ENCODE data around the gene HNRNPF. TPM values are rescaled to one million over a fixed set of nuclear protein-coding genes. Genes with fewer than 3 reads are reported as not detected.
A peak's percentile ranks its signal among the peaks of the same experiment; 100 is the strongest.

The HNRNPF gene
- total RNA-seq, 2 experiments from 2014 or later, result 530 to 544 TPM

DNA sequence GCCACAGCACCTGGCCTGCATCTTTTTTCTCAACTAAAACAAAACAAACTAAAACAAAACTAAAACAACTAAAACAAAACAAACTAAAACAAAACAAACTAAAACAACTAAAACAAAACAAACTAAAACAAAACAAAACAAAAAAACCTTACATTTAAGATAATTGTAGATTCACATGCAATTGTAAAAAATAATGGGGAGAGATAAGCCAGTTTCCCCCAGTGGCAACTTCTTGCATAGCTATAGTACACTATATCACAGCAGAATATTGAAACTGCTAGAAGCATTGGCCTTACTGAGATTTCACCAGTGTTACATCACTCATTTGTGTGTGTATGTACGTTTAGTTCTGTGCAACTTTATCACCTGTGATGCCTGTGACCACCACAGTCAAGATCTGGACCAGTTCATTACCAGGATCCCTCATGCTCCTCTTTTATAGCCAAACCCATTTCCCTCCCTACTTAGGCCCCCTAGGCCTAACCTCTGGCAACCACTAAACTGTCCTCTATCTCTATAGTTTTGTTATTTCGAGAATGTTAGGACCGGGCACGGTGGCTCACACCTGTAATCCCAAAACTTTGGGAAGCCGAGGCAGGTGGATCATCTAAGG, 28.3 kb downstream of the HNRNPF start:
- no peaks in the 10 kb centered on the region for H3K4me1 Mint-ChIP-seq
- no peak overlapping the region for H3K27ac Mint-ChIP-seq
- H3K9me3 Mint-ChIP-seq, result no peaks in the 10 kb centered on the region
- H3K27me3 Mint-ChIP-seq, result no peaks in the 10 kb centered on the region
- DNase-seq, result no peak
- no peak overlapping the region for H3K4me3 Mint-ChIP-seq
- peaks cover 4% of the 10 kb centered on the region for H3K36me3 Mint-ChIP-seq

DNA sequence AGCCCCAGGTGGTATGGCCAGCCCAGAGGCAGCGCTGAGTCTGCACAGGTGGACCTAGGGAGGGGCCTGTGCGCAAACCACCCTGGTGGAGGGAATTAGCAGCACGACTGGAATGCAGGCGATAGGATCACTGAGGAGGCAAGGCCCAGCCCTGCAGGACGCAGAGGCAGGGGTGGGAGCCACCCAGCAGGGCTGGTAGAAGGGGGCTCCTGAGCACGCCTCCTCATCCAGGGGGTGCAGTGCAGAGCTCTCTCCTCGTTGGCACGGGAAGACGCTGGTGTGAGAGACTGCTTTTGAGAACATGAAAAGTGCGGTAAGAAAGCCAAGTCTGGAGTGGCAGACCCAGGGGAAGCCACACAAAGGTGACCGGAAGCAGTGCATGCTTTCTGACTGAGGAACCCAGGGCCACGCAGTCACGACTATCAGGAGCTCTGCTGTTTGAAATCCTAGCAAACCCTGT, 31.5 kb downstream of the HNRNPF start:
- H3K4me1 Mint-ChIP-seq, result peaks cover 7% of the 10 kb centered on the region
- no peak overlapping the region for H3K4me3 Mint-ChIP-seq

DNA sequence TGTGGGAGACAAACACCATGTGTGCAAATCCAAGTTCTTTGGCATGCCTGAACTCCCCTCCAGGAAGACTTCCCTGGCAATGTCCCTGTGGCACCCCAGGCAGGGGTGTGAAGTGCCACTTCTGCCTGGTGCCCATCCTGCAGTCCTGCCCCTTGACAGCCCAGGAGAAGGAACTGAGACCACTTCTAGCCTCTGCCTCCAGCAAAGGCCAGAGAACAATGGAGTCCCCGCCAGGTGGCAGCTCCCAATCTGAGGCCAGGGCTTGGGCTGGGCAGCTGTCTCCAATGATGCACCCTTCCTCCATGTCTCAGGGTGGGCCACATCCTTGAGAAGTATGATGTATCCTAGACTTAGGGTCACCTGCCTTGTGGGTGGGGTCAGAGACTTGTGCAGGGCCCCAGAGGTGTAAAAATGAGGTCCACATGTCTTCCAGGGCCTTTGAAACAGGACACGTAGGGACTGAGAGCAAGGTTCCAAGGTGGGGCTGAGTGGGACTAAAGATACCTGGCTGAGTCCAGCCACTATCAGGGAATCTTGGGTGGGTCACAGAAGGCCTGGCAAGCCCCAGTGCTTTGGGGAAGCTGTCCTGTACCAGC, 32.1 kb downstream of the HNRNPF start:
- no peak for DNase-seq
- Mint-ChIP-seq H3K4me3 (no peak overlapping the region), H3K36me3 (no peaks in the 10 kb centered on the region), H3K9me3 (no peaks in the 10 kb centered on the region), H3K27ac (no peak overlapping the region), H3K4me1 (peaks cover 7% of the 10 kb centered on the region), H3K27me3 (no peaks in the 10 kb centered on the region)

More for the DNA sequence above, 31.5 kb downstream of the HNRNPF start:
- Mint-ChIP-seq H3K9me3 (no peaks in the 10 kb centered on the region), H3K27me3 (no peaks in the 10 kb centered on the region), H3K27ac (no peak overlapping the region), H3K36me3 (no peaks in the 10 kb centered on the region)
- DNase-seq, result no peak

DNA sequence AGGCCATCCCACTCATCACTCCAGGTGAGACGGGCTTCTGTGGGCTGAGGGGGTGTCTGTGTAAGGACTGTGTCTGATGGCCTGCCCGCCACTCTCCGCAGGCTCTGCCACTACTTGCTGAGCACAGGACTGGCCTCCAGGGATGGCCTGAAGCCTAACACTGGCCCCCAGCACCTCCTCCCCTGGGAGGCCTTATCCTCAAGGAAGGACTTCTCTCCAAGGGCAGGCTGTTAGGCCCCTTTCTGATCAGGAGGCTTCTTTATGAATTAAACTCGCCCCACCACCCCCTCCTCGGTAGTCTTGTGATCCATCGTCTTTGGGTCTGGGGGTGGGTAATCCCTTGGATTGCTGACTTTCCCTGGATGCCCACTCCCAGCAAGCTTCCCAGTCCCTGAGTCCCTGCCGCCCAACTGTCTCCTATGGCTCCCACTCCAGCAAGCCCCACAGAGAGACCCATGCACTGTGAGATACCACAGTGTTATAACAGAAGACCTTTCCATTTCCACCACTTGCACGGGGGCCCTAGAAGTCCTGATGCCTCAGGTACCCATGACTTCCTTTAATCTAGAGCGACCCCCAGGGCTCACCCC, 32.8 kb downstream of the HNRNPF start:
- H3K4me1 Mint-ChIP-seq, result peaks cover 7% of the 10 kb centered on the region
- no peaks in the 10 kb centered on the region for H3K9me3 Mint-ChIP-seq
- no peaks in the 10 kb centered on the region for H3K27me3 Mint-ChIP-seq
- no peaks in the 10 kb centered on the region for H3K36me3 Mint-ChIP-seq
- H3K4me3 Mint-ChIP-seq, result no peak overlapping the region
- no peak for DNase-seq
- H3K27ac Mint-ChIP-seq, result no peak overlapping the region

DNA sequence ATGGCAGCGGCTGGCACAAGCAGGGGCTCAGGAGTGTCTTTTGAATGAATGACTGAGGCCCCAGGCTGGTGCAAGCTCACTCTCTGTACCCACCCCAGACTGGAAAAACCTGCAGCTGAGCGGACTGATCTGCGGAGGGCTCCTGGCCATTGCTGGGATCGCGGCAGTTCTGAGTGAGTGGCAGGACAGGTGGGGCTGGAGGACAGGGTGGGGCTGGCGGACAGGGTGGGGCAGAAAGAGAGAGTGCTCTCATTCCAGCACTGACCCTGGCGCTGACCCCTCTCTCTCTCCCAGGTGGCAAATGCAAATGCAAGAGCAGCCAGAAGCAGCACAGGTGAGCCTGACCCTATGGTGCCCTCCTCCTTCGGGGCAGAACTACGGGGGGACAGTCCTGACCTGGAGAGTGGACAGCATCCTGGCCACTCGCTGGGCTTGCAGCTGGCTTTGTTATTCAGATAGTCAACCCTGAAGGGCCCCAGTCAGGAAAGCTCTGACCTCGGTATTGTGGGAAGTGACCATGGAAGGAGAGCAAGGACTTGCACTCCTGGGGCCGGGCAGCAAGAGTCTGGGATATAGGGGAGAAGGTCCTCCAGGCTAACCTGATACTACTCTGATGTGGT, 33.5 kb downstream of the HNRNPF start:
- Mint-ChIP-seq H3K27me3 (no peaks in the 10 kb centered on the region), H3K4me1 (peaks cover 7% of the 10 kb centered on the region), H3K36me3 (no peaks in the 10 kb centered on the region), H3K27ac (no peak overlapping the region), H3K4me3 (no peak overlapping the region), H3K9me3 (no peaks in the 10 kb centered on the region)
- no peak for DNase-seq

DNA sequence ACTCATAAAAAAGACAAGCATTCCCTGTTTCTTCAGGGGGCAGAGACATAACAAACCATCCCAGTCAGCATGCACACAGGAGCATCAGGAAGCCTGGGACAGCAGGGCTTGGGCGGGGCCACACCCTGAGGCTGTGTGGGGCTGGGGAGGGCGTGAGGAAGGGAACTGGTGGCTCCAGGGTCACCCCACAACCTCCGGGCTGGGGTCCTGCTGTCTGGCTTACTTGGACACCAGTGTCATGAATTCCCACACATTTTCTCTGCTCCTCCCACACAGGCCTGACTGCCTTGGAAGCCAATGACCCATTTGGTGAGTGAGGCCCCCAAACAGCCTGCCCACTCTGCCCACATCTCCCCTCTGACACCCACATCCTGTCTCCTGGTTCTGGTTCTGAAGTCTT, 34.8 kb downstream of the HNRNPF start:
- H3K4me3 Mint-ChIP-seq, result no peak overlapping the region
- no peak for DNase-seq
- no peaks in the 10 kb centered on the region for H3K36me3 Mint-ChIP-seq
- H3K9me3 Mint-ChIP-seq, result no peaks in the 10 kb centered on the region
- H3K27ac Mint-ChIP-seq, result no peak overlapping the region
- H3K27me3 Mint-ChIP-seq, result no peaks in the 10 kb centered on the region
- H3K4me1 Mint-ChIP-seq, result peaks cover 7% of the 10 kb centered on the region

DNA sequence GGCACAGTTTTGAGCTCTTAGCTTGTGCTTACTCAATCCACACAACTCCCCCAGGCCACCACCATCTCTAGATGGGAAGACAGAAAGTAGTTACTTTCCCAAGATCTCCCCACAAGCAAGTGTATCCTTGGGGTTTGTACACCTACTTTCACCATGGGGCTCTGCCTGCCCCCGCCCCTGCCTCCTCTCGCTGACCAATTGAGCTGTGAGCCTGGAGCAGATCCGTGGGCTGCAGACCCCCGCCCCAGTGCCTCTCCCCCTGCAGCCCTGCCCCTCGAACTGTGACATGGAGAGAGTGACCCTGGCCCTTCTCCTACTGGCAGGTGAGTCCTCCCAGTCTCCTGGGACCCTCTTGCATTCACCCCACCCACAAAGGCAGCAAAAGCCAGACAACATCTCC, 35.5 kb downstream of the HNRNPF start:
- Mint-ChIP-seq H3K36me3 (no peaks in the 10 kb centered on the region), H3K4me1 (peaks cover 7% of the 10 kb centered on the region), H3K4me3 (no peak overlapping the region), H3K9me3 (no peaks in the 10 kb centered on the region), H3K27ac (no peak overlapping the region), H3K27me3 (no peaks in the 10 kb centered on the region)
- no peak for DNase-seq

DNA sequence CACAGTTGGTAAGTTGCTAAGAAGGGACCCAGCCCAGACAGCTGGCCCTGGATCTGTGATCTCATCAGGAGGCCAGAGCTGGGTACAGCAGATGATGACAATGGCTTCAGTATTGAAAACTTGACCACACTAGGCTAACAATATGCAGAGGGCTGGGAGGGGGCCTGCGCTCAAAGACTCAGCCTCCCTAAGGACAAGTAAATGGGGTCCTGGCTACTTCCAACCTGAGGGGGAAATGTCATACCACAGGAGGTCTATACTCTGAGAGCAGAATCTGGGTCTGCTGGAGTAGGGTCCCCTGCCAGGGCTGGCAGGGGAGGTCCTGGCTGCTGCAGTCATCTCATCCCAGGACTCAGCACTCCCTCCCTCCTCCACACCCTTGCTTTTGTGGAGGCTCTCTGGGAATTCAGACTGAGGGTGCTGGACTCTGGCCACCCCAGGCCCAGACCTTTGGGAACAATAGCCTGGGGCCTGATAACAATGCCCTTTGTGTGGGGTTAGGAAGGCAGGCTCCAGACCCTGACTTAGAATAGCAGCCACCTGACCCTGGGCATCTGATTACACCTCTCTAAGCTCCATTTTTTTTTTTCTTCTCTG, 36.1 kb downstream of the HNRNPF start:
- Mint-ChIP-seq H3K27ac (no peak overlapping the region), H3K4me1 (peaks cover 7% of the 10 kb centered on the region), H3K27me3 (no peaks in the 10 kb centered on the region)

DNA sequence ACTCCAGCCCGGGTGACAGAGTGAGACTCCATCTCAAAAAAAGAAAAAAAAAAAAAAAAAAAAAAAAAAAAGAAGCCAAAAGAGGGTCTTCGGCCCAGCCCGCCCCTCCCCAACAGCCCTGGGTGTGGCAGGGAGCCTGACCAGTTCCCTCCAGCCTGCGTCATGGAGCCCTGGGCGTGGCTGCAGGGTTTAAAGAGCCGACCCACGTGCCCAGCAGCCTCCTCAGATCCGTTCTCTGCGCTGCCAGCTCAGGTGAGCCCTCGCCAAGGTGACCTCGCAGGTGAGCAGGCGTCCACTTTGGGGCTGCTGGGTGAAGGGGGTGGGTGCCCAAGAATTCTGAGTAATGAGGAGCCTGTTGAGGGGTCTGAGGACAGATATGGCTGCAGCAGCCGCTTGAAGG, 37.6 kb downstream of the HNRNPF start, which contains the start of gene FXYD4:
Gene FXYD4 (plus strand): TSS at position 219 of the 400 bp plus-strand sequence. CDS start 2,111 bp downstream, outside the sequence.
- DNase-seq, result no peak
- Mint-ChIP-seq H3K27me3 (no peaks in the 10 kb centered on the region), H3K4me1 (peaks cover 7% of the 10 kb centered on the region), H3K36me3 (no peaks in the 10 kb centered on the region), H3K27ac (no peak within 1 kb of the TSS), H3K9me3 (no peaks in the 10 kb centered on the region), H3K4me3 (no peak within 1 kb of the TSS)

More for the DNA sequence above, 36.1 kb downstream of the HNRNPF start:
- no peak for DNase-seq
- H3K4me3 Mint-ChIP-seq, result no peak overlapping the region
- no peaks in the 10 kb centered on the region for H3K36me3 Mint-ChIP-seq
- H3K9me3 Mint-ChIP-seq, result no peaks in the 10 kb centered on the region

DNA sequence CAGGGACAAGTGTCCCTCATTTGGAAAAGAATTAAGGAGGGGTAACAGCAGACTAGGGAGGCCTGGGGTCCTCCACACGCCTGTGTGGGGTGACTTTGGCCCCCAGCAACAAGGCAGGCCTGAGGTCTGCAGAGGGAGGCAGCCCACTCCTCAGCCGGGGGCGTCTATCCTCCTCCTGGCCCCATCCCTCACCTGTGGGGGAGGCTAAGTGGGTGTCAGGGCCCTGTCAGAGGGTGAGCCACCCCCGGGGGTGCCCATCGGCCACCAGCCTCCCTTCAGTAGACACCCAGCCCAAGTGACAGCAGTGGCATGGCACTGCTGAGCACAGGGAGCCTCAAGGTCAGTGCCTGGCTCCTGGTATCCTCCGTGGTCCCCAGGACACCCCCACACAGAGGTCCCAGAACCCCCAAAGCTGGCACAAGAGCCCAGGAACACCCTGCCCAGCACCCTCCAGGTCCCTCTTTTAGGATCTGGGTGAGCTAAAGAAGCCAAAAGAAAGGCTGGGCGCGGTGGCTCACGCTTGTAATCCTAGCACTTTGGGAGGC, 38.2 kb downstream of the HNRNPF start:
- peaks cover 7% of the 10 kb centered on the region for H3K4me1 Mint-ChIP-seq
- no peak overlapping the region for H3K4me3 Mint-ChIP-seq
- H3K36me3 Mint-ChIP-seq, result no peaks in the 10 kb centered on the region
- DNase-seq, result no peak
- H3K27ac Mint-ChIP-seq, result no peak overlapping the region
- H3K9me3 Mint-ChIP-seq, result no peaks in the 10 kb centered on the region
- H3K27me3 Mint-ChIP-seq, result no peaks in the 10 kb centered on the region

DNA sequence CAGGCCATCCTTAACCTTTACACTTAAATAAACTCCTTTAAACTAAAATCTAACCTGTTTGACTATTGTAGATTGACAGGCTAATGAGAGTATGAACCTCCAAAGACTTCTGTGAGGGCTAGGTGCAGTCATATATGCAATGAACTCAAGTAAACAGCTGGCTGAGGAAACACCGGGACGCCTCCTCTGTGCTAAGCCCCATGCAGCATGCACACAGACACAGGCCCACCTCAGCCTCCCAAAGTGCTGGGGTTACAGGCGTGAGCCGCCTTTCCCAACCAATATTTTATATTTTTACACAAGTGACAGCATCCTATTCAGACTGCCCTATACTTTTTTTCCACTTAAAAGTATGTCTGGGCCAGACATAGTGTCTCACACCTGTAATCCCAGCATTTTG, 39.1 kb downstream of the HNRNPF start:
- peaks cover 7% of the 10 kb centered on the region for H3K4me1 Mint-ChIP-seq
- H3K36me3 Mint-ChIP-seq, result no peaks in the 10 kb centered on the region
- H3K27me3 Mint-ChIP-seq, result no peaks in the 10 kb centered on the region
- H3K4me3 Mint-ChIP-seq, result no peak overlapping the region
- no peak for DNase-seq
- H3K9me3 Mint-ChIP-seq, result no peaks in the 10 kb centered on the region
- no peak overlapping the region for H3K27ac Mint-ChIP-seq

DNA sequence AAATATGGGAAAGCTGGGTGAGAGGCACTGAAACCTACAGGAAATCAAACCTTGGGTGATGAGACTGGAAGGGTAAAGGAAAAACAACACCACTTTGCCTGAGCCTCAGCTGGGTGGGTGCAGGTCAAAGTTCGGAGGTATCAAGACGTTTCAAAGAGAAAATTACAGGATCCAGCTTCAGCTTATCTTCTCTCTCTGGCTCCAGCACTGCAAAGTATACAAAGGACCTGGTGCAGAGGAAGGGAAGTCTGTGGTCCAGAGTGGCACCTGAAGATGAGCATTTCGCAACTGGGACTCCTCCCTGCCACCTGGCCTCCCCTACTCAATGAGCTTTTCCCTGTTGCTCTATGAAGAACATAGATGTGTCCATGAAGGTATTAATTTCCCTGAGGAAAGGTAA, 44.0 kb downstream of the HNRNPF start:
- Mint-ChIP-seq H3K36me3 (peaks cover 15% of the 10 kb centered on the region), H3K27me3 (no peaks in the 10 kb centered on the region), H3K4me1 (peaks cover 26% of the 10 kb centered on the region), H3K9me3 (peaks cover 1% of the 10 kb centered on the region), H3K27ac (no peak overlapping the region), H3K4me3 (no peak overlapping the region)
- DNase-seq, result no peak

DNA sequence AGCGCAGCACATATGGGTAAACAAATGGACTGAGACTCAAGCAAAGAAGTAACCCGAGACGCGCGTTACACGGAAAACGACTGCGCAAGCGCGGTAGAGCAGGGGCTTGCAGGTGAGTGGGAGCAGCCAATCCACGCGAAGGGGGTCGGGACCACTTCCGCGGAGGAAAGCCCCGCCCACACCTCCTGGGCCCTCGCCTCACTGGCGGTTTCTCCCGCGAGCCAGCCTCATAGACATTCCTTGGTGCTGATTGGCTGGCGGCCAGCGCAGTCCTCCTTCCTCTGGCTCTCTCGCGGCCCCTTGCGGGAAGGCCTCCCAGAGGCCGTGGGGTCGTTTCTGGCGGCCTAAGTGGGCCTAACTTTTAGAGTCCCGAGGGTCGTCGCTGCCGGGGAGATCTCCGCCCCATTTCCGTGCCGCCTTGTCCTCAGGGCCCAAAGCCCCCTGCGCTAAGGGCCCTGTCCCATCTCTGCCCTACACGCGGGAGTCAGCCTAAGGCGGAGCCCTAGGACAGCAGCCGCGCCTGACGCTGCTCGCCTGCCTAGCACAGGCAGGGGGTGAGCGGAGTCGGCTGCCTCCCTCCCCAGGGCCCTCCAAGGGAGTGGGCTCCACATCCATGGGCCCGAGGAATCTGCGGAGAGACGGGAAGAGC, 46.7 kb downstream of the HNRNPF start:
- Mint-ChIP-seq H3K9me3 (peaks cover 1% of the 10 kb centered on the region), H3K4me1 (peaks cover 28% of the 10 kb centered on the region), H3K27me3 (no peaks in the 10 kb centered on the region), H3K4me3 (peak overlapping the region; percentile 97), H3K36me3 (peaks cover 16% of the 10 kb centered on the region), H3K27ac (peak overlapping the region; percentile 98)
- peak; percentile 97 for DNase-seq

DNA sequence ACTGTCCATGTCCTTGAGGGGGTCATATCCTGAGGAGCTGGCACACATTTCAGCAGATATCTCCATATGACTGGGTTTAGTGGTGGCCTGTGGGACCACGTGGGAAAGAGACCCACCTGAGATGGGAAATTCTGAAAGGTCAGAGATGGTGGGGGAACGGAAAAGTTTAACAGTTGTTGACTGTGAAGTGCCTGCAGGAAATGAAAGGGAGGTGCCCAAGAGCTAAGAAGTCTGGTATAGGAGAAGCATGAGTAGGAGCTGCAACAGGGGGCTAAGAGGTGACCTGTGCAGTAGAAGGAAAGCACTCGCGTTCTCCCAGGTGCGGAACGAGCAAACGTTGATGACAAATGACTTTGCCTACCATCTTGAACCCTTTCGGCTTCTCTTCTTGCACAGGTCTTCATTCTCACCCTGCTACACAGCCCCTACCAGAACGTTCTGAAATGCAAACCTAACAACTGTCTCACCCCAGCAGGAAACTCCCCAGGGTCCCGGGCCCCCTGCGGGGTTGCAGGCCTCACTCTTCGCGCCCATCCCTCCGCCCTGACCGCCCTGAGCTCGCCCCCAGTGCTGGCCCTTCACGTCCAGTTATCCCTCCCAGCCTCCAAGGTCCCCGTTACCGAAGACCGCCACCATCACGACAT, 47.3 kb downstream of the HNRNPF start:
- peak; percentile 55 for DNase-seq

More for the DNA sequence above, 47.3 kb downstream of the HNRNPF start:
- peaks cover 1% of the 10 kb centered on the region for H3K9me3 Mint-ChIP-seq
- peaks cover 28% of the 10 kb centered on the region for H3K4me1 Mint-ChIP-seq
- peaks cover 16% of the 10 kb centered on the region for H3K36me3 Mint-ChIP-seq
- H3K4me3 Mint-ChIP-seq, result peak overlapping the region; percentile 97
- H3K27ac Mint-ChIP-seq, result peak overlapping the region; percentile 98
- H3K27me3 Mint-ChIP-seq, result no peaks in the 10 kb centered on the region

Measured in activated naive CD8-positive, alpha-beta T cell treated with anti-CD3 and anti-CD28 coated beads for 36 hours (primary cell).